Calu3 (cell line): ENCODE results near the gene ZNF714. TPM values are rescaled to one million over a fixed set of nuclear protein-coding genes. Genes with fewer than 3 reads are reported as not detected.

Experiments used
- BruUV-seq: library from RNA; stranded (reverse); fragments of 400-500 nt; replicated peaks from 2 replicates; lab custom pipeline; 2021; lab: Mats Ljungman, UMichigan
- CTCF ChIA-PET: fragments of 300-600 bp; sonication (Branson Sonifier 250); formaldehyde crosslinking; loops from one replicate; lab custom pipeline; 2022; ENCODE audit warnings: antibody characterized with exemption; lab: Charles Lee
- DNase-seq: peaks from one replicate; pipeline ENCODE4 v3.0.0; 2022
- H3K27ac Mint-ChIP-seq: one replicate; pipeline ENCODE4 v1.8.0; 2022; ENCODE audit warnings: mixed read lengths; ENCODE audit not compliant: unreplicated experiment
- H3K27me3 Mint-ChIP-seq: one replicate; pipeline ENCODE4 v1.8.0; 2022; ENCODE audit warnings: mixed read lengths; ENCODE audit not compliant: unreplicated experiment
- H3K36me3 Mint-ChIP-seq: one replicate; pipeline ENCODE4 v1.8.0; 2022; ENCODE audit warnings: mild to moderate bottlenecking, moderate library complexity, mixed read lengths; ENCODE audit not compliant: insufficient read depth, unreplicated experiment
- H3K4me1 Mint-ChIP-seq: one replicate; pipeline ENCODE4 v1.8.0; 2022; ENCODE audit warnings: mild to moderate bottlenecking, low read depth, mixed read lengths; ENCODE audit not compliant: unreplicated experiment
- H3K4me3 Mint-ChIP-seq: one replicate; pipeline ENCODE4 v1.8.0; 2022; ENCODE audit warnings: mild to moderate bottlenecking, low read depth, moderate library complexity, mixed read lengths; ENCODE audit not compliant: unreplicated experiment
- H3K9me3 Mint-ChIP-seq: one replicate; pipeline ENCODE4 v1.8.0; 2022; ENCODE audit warnings: low read depth, mixed read lengths; ENCODE audit not compliant: unreplicated experiment
- CTCF ChIP-seq: fragments of 200-600 bp; IDR thresholded peaks from one replicate; pipeline ENCODE4 v1.8.0; 2022; ENCODE audit warnings: antibody characterized with exemption; ENCODE audit not compliant: unreplicated experiment
- intact Hi-C: fragments of 100-400 bp; cut with micrococcal nuclease; formaldehyde crosslinking; loops from one replicate; pipeline ENCODE4 v1.10.0; 2022; ENCODE audit not compliant: unreplicated experiment
- total RNA-seq: library from RNA; stranded (reverse); gene quantifications from 2 replicates; pipeline ENCODE4 v1.2.3, GENCODE V29; 2022

Gene ZNF714
- total RNA-seq, 1 experiment from 2014 or later: 7.9 TPM

- Mint-ChIP-seq H3K4me3 (no peak overlapping the region), H3K27ac (no peak overlapping the region), H3K36me3 (no peaks in the 10 kb centered on the region), H3K9me3 (peaks cover 2% of the 10 kb centered on the region), H3K4me1 (no peaks in the 10 kb centered on the region), H3K27me3 (no peaks in the 10 kb centered on the region)
- CTCF ChIA-PET: no interaction called here
- intact Hi-C loops: no loop called here
- BruUV-seq: no TSS peak
- TF ChIP-seq CTCF: no peak
- DNase-seq: no peak
Measured at GRCh38 chr19:21158523-21159135, 76.6 kb downstream of the ZNF714 start.

GRCh38 chr19:21164541-21164940 lies 82.5 kb downstream of the ZNF714 start:
- no peak for TF ChIP-seq CTCF
- CTCF ChIA-PET: no interaction called here
- intact Hi-C loops: no loop called here
- H3K36me3 Mint-ChIP-seq: peaks cover 5% of the 10 kb centered on the region
- BruUV-seq: no TSS peak
- H3K4me3 Mint-ChIP-seq: no peak overlapping the region
- no peaks in the 10 kb centered on the region for H3K27me3 Mint-ChIP-seq
- H3K27ac Mint-ChIP-seq: no peak overlapping the region
- DNase-seq: no peak
- no peaks in the 10 kb centered on the region for H3K4me1 Mint-ChIP-seq
- no peaks in the 10 kb centered on the region for H3K9me3 Mint-ChIP-seq

GRCh38 chr19:21166436-21166835 lies 84.4 kb downstream of the ZNF714 start:
- Mint-ChIP-seq H3K9me3 (no peaks in the 10 kb centered on the region), H3K27me3 (no peaks in the 10 kb centered on the region), H3K36me3 (peaks cover 5% of the 10 kb centered on the region), H3K27ac (no peak overlapping the region), H3K4me3 (no peak overlapping the region), H3K4me1 (no peaks in the 10 kb centered on the region)
- TF ChIP-seq CTCF: no peak
- no TSS peak for BruUV-seq
- DNase-seq: no peak
- CTCF ChIA-PET: no interaction called here
- intact Hi-C loops: no loop called here

Other genes starting within 250 kb of the ZNF714 start
- gene ZNF85, start 159.0 kb upstream of the ZNF714 start, total RNA-seq: 2.6 and 3.5 TPM in 2 replicates
- 5.0 and 6.1 TPM in 2 replicates for gene ZNF430, start 61.5 kb upstream of the ZNF714 start, total RNA-seq
- 6.3 and 6.6 TPM in 2 replicates for gene ZNF431, start 59.8 kb downstream of the ZNF714 start, total RNA-seq
- gene ZNF708, start 247.2 kb downstream of the ZNF714 start, total RNA-seq: 4.9 and 6.0 TPM in 2 replicates